ENCODE data around the gene KAT2A. TPM values are rescaled to one million over a fixed set of nuclear protein-coding genes. Genes with fewer than 3 reads are reported as not detected.

The KAT2A gene
- total and polyA plus RNA-seq, 11 donors = 6.9 to 33.0 (median 15.3) TPM

- H3K36me3 ChIP-seq = no peaks in the 10 kb centered on the region
- no peak overlapping the region for H3K4me3 ChIP-seq
- no peak for TF ChIP-seq CTCF (IDR thresholded peaks at IDR 0.05)
- TF ChIP-seq POLR2A (IDR thresholded peaks at IDR 0.05) = no peak
- no peaks in the 10 kb centered on the region for H3K9me3 ChIP-seq
- H3K27ac ChIP-seq = no peak overlapping the region
- peaks cover 9 to 44% (median 25%) of the 10 kb centered on the region in 9 donors for H3K27me3 ChIP-seq
- ATAC-seq = no peak
- H3K4me1 ChIP-seq = peaks cover 0 to 2% (median 0%) of the 10 kb centered on the region in 12 donors
- intact Hi-C loops (cut with DNase I) = no loop called here
- DNase-seq = no peak
- 70 to 77% (median 74%) methylated on average over 6 of the region's 6 CpGs for WGBS, 4 donors
These were observed 28.2 kb downstream of the KAT2A start for GRCh38 chr17:42092939-42093338.

GRCh38 chr17:42090964-42091790 lies 30.0 kb downstream of the KAT2A start:
- intact Hi-C loops (cut with DNase I) = no loop called here
- H3K4me3 ChIP-seq = no peak overlapping the region
- H3K4me1 ChIP-seq = no peaks in the 10 kb centered on the region
- DNase-seq = no peak
- peaks cover 0 to 27% (median 10%) of the 10 kb centered on the region in 9 donors for H3K27me3 ChIP-seq
- no peak overlapping the region for H3K27ac ChIP-seq
- H3K36me3 ChIP-seq = no peaks in the 10 kb centered on the region
- 83 to 92% (median 85%) methylated on average over 8 of the region's 8 CpGs for WGBS, 4 donors
- TF ChIP-seq CTCF (IDR thresholded peaks at IDR 0.05) (no peak), POLR2A (IDR thresholded peaks at IDR 0.05) (no peak)
- H3K9me3 ChIP-seq = no peaks in the 10 kb centered on the region
- no peak for ATAC-seq

GRCh38 chr17:42088736-42089135 lies 32.4 kb downstream of the KAT2A start:
- intact Hi-C loops (cut with DNase I) = no loop called here
- Histone ChIP-seq H3K9me3 (no peaks in the 10 kb centered on the region), H3K27ac (no peak overlapping the region), H3K36me3 (no peaks in the 10 kb centered on the region), H3K4me3 (no peak overlapping the region), H3K4me1 (no peaks in the 10 kb centered on the region), H3K27me3 (peaks cover 0 to 17% (median 3%) of the 10 kb centered on the region in 9 donors)
- TF ChIP-seq POLR2A (IDR thresholded peaks at IDR 0.05) (no peak), CTCF (IDR thresholded peaks at IDR 0.05) (no peak)
- ATAC-seq (no peak), DNase-seq (no peak)
- WGBS, 4 donors = 79 to 88% (median 86%) methylated on average over 8 of the region's 8 CpGs

GRCh38 chr17:42087736-42088705 lies 33.1 kb downstream of the KAT2A start:
- WGBS, 4 donors = 57 to 76% (median 63%) methylated on average over 13 to 20 of the region's 20 CpGs
- H3K36me3 ChIP-seq = no peaks in the 10 kb centered on the region
- no peaks in the 10 kb centered on the region for H3K9me3 ChIP-seq
- intact Hi-C loops (cut with DNase I) = no loop called here
- DNase-seq (no peak), ATAC-seq (no peak)
- peaks cover 0 to 17% (median 3%) of the 10 kb centered on the region in 9 donors for H3K27me3 ChIP-seq
- H3K4me1 ChIP-seq = no peaks in the 10 kb centered on the region
- TF ChIP-seq POLR2A (IDR thresholded peaks at IDR 0.05) (no peak), CTCF (IDR thresholded peaks at IDR 0.05) (no peak)
- no peak overlapping the region for H3K27ac ChIP-seq
- H3K4me3 ChIP-seq = no peak overlapping the region
